Measurements from ENCODE around the gene CAMK1D.
"Not testable (repeated sequence)": the region's sequence is repeated elsewhere in the genome, so short reads cannot be mapped to it uniquely, and the experiment has no call there.

Gene CAMK1D

DNA sequence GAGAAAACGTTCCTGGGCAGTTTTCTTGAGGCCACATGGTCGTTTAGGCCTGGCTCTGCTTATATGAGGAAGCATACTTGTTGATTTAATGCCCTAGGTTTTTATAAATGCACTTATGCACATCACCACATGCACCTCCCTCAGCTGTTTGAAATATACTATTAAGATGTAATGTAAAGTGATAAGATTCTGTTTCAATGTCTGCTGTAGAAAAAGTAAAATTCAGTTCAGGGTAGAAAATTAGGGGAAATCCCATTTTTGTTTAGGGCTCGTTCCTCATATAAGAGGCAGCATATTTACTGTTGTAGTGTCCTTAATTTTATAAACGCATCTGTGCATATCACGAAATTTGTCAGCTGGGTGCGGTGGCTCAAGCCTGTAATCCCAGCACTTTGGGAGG is 7.8 kb upstream of the CAMK1D start:
- no peak for DNase-seq

DNA sequence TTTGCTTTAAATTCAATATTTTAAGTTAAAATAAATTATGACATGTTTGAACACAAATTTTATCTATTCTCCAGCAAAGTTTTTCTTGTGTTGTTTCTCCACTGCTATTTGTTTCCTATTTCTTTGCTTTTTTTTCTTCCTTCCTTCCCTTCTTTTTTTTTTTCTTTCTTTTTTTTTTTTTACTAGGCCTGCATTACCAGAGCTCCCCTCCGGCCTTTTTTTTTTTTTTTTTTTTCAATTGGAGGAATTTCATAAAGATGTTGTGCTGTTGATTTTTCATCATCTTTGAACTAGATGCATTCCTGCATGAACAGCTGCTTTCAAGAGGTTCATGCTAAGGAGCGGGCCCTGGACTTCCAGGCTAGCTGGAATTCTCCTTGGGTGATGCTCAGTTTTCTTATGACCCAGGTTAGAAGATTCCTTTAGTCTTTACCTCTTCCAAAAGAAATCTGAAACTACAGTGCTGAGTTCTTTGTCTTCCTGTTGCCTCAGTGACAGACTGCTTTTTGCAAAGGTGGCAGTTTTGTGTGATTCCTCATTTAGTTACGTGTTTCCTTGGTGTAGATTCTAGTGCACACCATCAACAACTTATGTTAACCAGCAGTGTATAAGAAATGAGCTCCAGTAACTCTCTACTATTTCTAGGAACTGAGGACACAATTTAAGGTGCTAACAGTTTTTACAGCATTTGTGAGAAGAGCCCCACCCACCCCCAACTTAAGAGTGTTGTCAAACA is 4.8 kb upstream of the CAMK1D start:
- no peak for DNase-seq

DNA sequence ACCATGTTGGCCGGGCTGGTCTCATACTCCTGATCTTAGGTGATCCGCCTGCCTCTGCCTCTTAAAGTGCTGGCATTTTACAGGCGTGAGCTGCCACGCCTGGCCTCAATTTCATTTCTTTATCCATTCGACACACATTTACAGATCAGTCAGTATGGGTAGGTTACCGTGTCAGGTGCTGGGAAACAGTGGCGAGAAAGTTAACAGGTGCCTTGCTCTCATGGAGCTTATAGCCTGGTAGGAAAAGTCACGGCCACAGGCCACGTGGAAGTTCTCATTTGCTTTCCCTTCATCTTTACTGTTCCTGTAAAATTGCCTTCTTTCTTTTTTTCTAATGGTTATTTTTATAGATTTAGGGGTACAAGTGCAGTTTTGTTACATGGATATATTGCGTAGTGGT is 2.6 kb upstream of the CAMK1D start:
- no peak for DNase-seq

DNA sequence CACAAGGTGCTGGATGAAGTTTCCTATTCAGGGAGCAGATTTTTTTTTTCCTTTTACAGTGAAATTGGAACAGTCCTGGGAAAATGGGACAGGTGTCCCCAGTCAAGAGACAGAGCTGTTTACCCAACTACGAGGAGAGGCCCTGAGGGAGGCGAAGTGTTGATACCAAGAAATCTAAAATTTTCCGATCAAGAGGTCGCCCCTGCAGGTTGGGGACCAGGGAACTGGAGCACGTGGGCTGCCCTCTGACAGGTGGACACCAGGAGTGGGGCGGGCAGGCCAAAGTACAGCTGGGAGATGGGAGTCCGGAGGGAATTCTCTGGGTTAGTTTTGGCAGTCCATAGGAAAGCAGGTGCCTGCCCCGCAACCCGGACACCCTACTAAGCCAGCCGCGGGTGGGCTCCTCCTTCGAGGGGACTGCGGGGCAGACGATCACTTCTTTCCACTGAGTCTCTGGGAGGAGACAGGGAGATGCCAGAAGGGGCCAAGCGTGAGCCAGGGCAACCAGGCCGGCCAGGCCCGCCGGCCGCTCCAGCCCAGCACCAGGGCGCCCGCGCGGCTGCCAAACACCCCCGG is 965 bp upstream of the CAMK1D start:
- DNase-seq, result no peak

- DNase-seq, result no peak
These were observed 351 bp downstream of the CAMK1D start for GRCh38 chr10:12349629-12350166.

DNA sequence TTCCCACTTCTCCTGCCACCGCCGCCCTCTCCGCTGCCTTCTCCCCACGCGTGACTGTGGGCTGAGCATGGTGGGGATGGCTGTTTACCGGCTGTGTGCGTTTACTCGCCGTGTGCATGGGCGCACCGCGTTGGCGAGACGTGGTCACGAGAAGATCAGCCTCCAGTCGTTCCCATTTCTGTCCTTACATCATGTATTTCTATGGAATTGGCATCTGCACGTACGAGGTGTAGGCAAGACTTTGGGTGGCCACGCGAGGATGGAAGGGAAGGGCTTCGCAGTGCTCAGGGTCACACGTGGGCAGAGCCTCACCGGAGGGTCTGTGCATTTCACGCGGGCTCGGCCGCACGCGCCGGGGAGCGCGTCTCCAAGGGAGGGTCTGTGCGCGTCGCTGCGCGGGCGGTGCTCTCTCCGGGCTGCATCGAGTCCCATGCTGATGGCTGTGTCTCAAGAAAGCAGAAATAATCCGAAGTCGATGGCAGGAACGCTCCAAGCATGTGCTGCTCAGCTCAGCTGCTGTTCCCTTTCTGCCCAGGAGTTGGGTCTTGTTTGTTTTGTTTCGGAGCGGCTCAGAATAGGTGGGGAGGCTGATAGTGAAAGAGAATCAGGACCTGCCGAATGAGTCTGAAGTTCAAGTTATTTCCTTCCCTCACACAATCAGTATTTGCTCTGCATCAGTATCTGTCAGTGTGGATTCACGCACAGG is 973 bp downstream of the CAMK1D start:
- DNase-seq, result peak; percentile 63

GRCh38 chr10:12350925-12351324 is 1.6 kb downstream of the CAMK1D start:
- DNase-seq, result no peak

DNA sequence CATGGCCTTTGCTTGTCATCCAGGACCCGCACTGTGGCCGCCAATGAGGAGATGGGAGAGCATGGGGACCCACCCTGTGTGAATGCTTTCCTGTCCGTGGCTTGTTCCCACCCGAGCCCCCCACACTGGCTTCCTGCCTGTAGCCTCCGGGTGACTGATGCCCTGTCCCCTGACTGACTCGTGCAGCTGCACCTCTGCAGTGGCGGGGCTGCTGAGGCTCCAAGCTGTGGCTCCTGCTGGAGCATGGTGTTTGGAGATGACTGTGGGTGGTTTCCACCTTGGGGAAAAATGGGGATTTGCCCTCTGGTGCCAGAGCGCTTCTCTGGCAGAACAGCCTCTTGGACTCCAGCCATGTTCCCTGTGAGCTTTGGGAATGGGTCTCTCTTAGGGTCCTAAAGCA is 2.1 kb downstream of the CAMK1D start:
- DNase-seq, result no peak

DNA sequence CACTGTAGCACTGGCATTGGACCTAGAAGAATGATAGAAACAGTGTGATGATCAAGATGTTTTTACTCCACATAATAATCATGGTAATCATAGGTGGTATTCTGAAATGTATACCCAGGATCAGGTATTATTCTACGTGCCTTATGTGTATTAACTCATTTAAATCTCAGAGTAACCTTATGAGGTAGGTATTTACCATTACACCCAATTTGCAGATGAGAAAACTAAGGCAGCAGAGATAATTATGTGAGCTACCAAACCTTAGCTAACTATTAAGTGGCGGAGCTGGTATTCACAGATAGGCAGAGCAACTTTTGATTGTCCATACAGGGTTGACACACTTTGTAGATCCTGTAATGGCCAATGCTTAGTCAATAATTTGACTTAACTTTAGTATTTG is 2.5 kb downstream of the CAMK1D start:
- no peak for DNase-seq

DNA sequence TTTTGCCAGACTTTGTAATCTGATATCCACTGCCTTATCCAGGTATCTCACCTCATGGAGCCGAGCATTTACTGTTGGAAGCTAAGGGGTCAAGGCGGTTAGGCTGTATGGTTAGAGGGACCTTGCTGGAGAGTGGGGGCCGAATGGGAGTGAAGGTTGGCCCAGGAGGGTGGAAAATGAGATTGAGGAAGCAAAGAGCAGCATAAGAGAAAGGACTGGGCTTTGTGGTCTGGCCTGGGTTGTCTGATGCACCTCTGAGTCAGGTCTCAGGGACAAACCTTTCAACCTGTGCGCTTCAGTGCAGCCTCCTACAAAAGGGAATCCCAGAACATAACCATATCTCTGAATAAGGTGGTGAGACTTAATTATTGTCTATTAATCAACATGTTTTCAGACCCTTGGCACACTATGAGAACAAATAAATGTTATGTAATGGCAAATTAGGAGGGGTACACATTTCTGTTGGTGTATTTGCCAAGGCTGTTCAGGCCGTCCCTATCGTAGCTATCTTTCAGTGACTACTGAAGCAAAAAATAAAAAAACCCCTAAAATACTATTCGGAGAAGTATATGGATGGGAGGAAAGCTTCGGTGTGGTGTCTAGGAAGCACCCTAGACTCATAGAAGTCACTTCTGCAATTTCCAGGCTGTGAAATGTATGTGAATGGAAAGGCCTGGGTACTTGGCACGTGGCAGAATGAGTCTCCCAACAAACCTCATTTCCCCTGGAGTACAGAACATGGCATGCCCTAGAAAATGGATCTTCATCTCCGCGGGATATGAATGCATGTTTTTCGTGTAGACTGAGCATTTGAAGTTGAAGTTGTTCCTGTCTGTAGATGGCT is 4.3 kb downstream of the CAMK1D start:
- no peak for DNase-seq

- DNase-seq, result not testable (repeated sequence)
These were observed 5.3 kb downstream of the CAMK1D start for GRCh38 chr10:12354696-12355095.

GRCh38 chr10:12355384-12355783 is 6.0 kb downstream of the CAMK1D start:
- DNase-seq, result no peak

DNA sequence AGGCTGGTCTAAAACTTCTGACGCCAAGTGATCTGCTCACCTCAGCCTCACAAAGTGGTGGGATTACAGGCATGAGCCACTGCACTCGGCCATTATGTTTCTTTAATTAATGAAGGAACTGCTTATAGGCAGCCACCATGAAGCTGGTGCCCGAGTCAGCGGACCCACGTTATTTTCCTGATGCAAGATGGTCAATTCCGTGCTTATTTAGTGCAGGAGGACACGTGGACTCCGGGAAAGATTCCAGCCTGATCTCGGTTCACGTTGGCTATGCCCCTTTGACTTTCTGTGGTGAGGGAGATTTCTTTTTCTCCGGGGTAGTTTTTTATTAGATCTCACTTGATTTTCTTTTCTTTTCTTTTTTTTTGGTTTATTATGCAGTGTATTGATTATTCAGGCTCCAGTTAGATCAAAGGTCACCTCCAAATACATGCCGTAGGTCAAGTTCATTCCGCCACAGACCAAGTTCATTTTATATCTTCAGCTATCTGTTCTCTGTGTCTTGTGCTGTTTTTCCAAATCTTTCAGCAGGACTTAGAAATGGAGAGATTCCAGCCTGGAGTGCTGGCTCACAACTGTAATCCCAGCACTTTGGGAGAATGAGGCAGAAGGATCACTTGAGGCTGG is 8.3 kb downstream of the CAMK1D start:
- no peak for DNase-seq

DNA sequence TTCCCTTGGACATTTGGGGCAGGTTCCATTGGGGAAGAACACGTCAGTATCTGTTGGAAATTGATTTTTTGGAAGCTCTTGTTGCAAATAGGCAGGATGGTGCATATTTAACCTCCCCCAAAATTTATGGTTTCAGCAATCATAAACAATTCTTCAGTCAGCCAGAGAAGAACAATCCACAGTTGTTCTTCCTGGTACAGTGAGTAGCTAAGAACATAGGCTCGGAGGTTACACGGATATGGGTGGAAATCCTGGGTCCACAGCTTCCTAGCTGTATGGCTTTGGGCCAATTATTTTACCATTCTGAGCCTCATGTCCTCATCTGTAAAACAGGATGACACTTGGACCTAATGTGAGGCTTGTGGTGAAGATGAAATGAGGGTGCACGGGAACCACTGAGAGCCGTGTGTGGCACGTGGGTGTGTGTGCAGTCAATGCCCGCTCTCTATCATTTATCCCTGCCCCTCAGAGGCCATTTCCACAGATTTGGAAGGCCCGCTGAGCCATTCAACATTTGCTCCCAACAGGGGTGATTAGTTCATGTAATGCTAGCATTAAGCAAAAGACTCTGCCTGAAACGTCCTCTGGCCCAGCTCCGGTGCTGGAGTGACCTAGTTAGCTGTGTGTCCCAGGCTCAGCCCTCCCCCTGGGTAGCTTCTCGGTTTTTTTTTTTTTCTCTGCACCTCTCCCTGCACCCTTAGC is 9.7 kb downstream of the CAMK1D start:
- DNase-seq, result no peak

DNA sequence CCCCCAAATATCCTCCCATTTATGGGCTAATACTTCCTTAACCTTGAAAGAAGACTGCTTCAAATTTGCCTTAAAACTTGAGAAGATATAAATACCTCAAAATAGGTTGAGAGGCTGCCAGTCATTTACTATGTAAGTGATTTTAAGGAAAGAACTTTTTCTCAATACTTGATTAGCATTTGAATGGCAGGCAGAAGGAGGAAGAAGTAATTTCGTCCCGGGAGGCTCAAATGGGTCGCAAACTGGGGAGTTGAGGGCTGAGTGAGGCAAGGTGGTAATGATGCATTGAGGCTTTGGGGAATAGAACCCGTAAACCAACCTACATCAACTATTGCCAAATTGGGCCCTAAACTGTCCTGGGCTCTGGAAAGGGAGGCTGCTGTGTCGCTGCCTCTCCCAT is 11.1 kb downstream of the CAMK1D start:
- DNase-seq, result no peak

DNA sequence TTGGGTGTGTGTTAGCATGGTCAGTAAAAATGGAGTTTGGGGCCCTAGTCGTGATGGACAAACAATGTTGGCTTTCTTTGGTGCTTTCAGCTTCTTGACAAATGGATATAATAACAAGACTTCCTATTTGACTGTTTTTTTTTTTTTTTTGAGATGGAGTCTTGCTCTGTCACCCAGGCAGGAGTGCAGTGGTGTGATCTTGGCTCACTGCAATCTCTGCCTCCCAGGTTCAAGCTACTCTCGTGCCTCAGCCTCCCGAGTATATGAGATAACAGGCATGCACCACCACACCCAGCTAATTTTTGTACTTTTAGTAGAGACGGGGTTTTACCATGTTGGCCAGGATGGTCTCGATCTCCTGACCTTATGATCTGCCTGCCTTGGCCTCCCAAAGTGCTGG is 11.8 kb downstream of the CAMK1D start:
- peak; percentile 56 for DNase-seq

DNA sequence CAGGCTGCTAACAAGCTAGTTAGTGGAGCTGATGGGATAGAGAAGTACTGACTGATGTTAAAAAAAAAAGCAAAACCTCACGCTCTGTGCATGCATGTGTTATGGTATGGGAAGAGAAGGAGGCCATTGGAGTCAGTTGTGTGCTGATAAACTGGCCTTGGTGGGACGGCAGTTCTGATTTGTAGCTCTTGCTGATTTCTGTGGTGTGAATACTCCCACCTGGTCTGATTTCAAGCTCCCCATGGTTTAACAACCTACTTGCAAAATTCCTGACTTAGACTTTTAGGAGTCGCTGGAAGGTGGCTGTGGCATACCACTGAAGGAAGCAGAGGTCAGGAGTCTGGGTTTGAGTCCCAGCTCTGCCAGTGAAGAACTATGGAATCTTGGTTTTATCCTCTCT is 15.2 kb downstream of the CAMK1D start:
- DNase-seq, result no peak

- DNase-seq, result no peak
These were observed 17.9 kb downstream of the CAMK1D start for GRCh38 chr10:12367272-12367671.

DNA sequence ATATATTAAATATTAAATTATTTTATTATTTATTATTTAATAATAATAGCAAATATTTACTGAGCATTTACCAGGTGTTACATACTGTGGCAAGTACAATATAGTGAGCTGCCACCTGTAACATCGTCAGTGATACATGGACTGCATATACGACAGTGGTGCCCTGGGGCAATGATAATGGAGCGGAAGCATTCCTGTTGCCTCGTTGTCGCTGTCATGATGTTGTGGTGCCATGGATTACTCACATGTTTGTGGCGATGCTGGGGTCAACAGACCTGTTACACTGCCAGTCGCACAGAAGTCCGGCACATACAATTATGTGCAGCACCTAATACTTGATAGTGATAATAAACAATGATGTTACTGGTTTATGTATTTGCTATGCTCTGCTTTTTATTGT is 20.6 kb downstream of the CAMK1D start:
- no peak for DNase-seq

GRCh38 chr10:12372846-12373245 is 23.5 kb downstream of the CAMK1D start:
- no peak for DNase-seq

- no peak for DNase-seq
These were observed 25.7 kb downstream of the CAMK1D start for GRCh38 chr10:12375076-12375504.

DNA sequence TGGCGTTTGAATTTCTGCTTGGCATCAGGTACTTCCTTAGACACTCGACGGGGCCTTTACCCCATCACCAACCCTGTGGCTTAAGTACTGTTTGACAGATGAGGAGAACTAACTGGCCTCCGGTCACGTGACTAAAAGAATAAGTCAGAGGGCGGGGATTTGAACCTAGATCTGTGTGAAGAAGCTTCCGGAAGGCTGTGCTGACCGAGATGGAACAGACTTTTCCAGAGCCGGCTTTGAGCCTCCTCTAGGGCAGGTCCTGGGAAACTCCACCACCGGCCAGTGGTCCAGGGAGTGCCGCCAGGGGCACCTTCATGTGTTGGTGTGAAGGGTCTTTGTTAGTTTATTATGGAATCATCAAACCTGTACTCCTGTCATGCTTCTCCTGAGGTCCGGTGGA is 26.9 kb downstream of the CAMK1D start:
- no peak for DNase-seq
